GM19397 (cell line): ENCODE data around the gene MTG2.

Experiments
- ATAC-seq: cut with Tn5 transposase; IDR thresholded peaks from one replicate; pipeline ENCODE4 v1.9.1; 2021; ENCODE audit warnings: mild to moderate bottlenecking, moderate library complexity; ENCODE audit not compliant: unreplicated experiment

Gene MTG2

GRCh38 chr20:62219101-62219991, 36.5 kb downstream of the MTG2 start:
- ATAC-seq: no peak

GRCh38 chr20:62219992-62220665, 37.3 kb downstream of the MTG2 start, which contains the start of gene HRH3:
HRH3 (minus strand) TSS chr20:62220278; CDS start chr20:62219970, 308 bp downstream.
- ATAC-seq: no peak

GRCh38 chr20:62220666-62221568, 38.1 kb downstream of the MTG2 start:
- ATAC-seq: no peak

DNA sequence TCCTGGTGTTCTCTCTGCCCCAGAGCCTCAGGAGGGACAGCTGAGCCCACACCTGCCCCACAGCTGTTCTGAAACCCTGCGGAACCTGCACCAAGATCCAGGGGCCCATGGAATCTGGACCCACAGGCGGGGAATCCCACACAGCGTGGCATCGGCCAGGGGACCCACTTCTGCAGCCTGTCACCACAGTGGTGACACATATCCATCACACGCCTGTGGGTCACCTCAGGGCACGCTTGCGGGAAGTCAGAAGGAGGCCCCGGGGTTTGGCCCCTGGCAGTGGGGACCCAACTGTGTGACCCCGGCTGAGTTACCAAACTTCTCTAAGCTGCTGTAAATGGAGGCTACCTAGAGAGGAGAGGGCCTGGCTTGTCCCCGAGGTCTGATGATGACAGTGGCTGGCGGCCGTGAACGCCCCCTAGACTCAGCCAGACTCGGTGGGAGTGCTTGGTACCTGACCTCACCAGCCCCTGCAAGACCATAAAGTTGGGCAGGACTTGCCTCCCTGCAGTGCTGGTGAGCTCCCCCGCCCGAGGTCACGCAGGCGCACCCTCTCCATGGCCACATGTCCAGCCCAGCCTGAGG, 39.5 kb downstream of the MTG2 start:
- ATAC-seq: no peak

DNA sequence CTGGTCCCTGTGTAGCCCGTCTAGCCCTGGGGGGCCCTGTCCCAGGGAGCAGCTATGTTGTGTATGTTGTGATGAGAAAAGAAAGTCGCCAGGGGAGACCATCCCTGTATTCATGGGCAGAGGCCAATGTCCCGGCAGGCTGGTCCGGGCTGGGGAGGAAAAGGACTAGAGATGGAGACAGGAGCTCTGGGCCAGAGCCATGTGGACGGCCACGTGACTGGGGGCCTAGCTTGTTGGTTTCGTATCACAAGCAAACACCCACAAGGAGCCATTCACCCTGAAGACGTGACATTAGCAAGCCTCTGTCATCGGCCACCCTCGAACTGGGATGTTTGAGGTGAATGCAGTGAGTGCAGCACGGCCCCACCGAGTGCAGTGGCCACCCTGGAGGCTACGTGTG, 40.1 kb downstream of the MTG2 start:
- no peak for ATAC-seq

DNA sequence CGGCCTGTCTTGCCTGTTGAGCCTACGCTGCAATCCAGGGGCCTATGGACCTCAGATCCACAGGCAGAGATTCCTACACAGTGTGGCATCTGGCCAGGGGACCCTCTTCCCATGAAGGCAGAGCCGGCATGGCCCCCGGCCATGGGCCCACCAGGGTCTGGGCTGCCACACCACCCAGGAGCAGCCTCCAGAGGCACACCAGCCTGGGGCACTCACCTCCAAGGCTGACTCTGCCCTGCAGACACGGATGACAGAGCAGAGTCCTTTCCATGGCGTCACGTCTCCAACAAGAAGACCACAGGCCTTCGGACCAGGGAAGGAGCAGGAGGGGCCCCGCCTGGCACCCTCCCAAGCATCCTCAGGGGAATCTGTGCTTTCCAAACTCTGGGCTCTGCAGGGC, 40.7 kb downstream of the MTG2 start:
- ATAC-seq: no peak

DNA sequence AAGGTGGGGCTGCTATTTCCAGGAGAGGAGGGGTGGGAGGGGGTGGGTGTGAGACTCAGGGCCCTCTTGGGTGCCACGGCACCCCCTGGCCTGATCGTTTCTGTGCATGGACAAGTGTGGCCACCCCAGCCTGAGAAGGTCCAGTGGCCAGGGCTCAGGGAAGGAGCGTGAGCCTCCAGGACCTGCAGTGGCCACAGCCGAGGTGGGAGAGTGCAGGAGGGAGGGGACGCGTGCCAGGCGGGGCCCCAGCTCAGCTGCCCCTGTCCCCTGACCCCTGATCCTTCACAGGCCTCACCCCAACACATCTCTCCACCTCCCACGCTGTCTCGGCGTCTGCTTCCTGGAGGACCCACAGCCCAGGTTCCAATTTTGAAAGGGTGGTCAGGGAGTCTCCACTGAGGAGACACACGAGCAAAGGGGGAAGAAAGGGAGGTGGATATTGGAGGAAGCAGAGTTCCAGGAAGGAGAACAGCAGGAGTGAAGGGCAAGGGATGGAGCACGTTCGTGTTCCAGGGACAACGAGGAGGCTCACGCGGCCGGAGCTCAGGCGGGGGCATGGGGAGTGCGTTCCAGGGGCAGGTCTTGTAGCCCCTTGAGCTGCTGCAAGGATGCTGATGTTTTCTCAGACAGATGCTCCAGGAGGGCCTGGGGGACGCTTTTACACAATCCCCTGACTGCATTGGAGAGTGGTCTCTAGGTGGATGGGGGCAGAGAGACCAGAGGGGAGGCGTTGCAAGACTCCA, 41.5 kb downstream of the MTG2 start:
- no peak for ATAC-seq

GRCh38 chr20:62225026-62225425, 42.2 kb downstream of the MTG2 start:
- ATAC-seq: no peak

DNA sequence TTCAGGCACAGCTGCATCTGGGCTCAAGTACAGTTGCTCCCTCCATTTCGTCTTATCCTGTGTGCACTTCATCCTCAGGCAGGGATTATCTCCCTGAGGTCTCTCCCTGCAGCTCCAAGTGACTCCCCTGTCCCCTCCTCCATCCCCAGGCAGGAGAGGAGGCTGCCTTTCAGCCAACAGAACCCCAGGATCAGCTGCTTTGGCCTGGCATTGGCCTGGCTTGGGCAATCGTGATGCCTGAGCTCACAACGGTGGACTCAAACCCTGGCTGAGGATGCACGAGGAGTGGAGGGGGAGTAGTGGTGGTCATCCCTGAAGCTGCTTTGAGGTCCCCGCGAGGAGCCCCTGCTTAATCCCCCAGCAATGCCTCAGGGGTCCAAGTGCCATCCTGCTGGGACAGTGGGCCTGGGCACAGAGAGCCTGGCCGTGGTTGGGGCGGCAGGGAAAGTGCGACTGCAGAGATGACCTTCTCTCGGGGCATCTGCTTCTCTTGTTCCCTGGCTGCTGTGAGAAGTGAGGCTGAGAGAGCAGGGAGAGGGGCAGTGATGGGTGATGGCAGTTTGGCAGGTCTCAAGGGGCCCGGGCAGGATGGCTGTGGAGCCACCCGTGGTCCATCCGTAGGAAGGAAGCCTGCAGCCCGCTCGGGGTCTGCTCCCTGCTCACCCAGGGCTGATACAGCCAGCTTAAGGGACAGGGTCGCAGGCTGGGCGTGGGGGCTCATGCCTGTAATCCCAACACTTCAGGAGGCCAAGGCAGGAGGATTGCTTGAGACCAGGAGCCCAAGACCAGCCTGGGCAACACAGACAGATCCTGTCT, 43.2 kb downstream of the MTG2 start:
- ATAC-seq: no peak

DNA sequence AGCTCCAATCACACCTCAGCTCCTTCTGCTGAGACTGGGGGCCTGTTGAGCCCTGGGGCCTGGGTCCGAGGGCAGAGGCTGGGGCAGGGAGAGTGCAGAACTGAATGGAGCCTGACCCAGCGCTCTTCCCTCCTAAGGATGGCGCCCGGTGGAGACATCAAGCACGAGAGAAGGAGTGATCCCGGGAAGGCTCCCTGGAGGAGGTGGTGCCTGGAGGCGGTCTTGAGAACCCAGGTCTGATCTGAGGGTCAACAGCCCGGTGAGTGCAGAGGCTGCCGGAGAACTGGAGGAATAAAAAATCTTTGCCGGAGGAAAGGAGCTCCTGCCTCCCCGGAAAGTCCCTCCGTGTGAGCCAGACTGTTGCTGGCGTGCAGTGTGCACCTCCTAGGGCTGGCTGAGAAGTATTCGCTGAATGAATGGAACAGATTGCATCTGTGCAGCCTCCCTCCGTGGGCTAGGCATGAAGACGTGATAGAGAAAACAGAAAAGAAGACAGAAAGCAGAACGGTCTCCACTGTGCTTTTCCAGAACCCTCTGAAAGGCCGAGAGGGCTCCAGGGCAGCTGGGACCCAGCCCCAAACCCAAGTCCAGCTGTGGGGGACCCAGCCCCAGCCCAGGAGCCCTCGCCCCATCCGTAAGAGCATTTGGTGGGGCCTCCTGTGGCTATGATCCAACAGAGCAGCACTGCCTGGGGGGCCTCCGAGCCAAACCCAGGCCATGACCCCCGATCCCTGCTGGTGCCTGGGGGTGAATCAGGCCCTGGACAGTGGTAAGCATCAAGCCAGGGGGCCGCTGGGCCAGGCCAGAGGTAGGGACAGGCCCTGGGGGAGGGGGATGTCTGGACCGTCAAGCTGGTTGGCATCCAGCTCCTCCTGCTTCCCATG, 44.1 kb downstream of the MTG2 start:
- no peak for ATAC-seq

- ATAC-seq: no peak
These were observed 44.8 kb downstream of the MTG2 start for GRCh38 chr20:62227591-62227976.

DNA sequence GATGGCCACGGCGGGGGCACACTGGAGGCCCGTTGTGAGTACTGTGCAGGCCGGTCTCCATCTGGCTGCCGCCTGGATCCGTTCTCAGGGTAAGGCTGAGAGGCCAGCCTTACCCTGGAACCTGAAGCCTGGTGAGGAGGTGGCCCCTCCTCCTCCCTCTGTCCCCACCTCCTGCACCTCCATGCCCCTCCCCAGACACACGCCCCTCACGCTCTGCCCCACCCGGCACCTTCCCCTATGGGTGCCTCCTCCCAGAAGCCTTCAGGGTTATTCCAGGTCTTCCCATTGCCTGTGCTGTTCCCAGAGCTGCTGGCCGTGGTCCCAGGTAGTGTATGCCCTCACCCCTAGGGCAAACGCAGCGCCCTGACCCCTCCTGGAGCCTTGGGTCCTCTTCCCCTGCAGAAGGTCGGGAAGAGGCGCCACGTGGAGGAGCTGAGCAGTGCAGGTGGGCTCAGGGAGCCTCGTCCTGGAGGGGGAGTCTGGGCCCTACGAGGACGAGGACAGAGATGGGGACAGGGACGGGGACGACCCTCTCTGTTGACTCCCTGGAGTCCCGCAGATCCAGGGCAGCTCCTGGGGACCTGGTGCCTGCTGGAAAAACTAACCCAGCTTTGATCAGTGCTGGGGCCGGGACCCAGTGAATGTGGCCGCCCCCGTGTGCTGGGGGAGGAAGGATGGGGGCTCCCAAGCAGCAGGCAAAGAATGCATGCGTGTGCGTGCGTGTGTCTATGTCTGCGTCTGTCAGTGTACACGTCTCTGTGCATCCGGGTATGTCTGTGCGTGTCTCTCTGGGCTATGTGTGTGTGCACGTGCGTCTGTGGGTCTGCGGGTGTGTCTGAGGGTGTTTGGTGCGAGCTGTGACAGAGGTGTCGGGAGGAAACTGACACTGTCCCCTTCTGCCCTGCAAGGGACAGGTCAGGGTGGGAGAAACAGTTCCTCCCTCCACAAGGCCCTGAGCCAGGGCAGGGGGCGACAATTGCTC, 45.4 kb downstream of the MTG2 start:
- no peak for ATAC-seq

GRCh38 chr20:62228982-62229545, 46.2 kb downstream of the MTG2 start:
- ATAC-seq: no peak

- no peak for ATAC-seq
These were observed 46.8 kb downstream of the MTG2 start for GRCh38 chr20:62229667-62230066.

- no peak for ATAC-seq
These were observed 47.4 kb downstream of the MTG2 start for GRCh38 chr20:62230276-62230675.

- ATAC-seq: no peak
These were observed 47.9 kb downstream of the MTG2 start for GRCh38 chr20:62230696-62231095.

GRCh38 chr20:62231292-62231691, 48.5 kb downstream of the MTG2 start:
- ATAC-seq: no peak
